SK-N-SH treated with all-trans-retinoic acid at 6 μM for 48 hours (cell line): ENCODE results near the gene RNF166.

ENCODE experiments used
- GLIS3 ChIP-seq: fragments of 250-450 bp; sonication (Bioruptor Pico); IDR thresholded peaks from 2 replicates; pipeline ENCODE4 v1.5.0; 2020; ENCODE audit warnings: mild to moderate bottlenecking, moderate library complexity
- RARB ChIP-seq: fragments of 250-450 bp; sonication (Bioruptor Pico); IDR thresholded peaks from 2 replicates; pipeline ENCODE4 v1.8.0; 2021; ENCODE audit warnings: mild to moderate bottlenecking, moderate library complexity

DNA sequence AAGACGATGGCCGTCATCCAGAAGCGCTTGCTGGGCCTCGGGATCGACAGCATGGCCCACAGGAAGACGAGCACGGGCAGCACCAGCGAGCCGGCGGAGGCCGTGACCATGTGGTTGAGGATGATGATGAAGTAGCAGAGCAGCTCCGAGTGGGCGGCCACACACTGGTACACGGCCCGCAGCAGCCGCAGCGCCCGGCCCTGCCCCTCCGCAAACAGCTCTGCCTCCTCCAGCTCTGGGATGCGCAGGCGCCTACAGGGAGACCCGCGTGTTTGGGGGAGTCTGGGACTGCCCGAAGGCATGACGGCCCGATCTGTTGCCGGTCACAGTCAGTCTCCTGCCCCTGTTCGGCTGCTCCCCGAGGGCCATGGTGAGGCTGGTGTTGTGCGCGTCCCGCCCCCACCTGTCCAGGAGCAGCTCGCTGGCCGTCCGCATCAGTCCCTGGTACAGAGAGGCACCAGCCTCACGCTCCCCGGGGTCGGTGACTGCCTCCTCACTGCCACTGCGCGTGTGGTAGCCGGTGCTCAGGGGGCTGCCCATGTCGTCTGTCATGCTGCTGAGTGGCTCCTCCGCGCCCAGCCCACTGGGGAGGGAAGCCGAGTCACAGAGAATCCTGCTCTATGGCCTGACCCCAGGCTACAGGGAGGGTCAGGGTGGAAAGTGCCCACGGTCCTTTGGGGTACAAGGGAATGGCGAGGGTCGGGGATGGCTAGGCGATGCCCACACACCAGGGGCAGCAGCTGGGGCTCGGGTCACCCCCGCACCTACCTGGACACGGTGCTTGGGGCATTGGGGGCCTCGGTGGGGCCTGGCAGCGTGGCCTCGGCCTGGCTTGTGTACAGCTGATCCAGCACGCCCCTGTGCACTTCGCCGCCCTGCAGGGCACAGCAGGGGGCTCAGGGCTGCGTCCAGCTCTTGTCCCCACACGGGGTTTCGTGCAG lies 15.9 kb upstream of the RNF166 start:
- TF ChIP-seq RARB (CRISPR knock-in tag) (no peak), GLIS3 (no peak)
